Stimulated activated CD4-positive, alpha-beta T cell treated with anti-CD3 and anti-CD28 coated beads, Interleukin-2, amount 100 ng/mL, for 48 hours (primary cell): ENCODE results near the gene HECTD2.
"Not testable (repeated sequence)": the region's sequence is repeated elsewhere in the genome, so short reads cannot be mapped to it uniquely, and the experiment has no call there.

Experiments
- DNase-seq, 2 donors: peaks; one replicate each; pipeline ENCODE4 v3.0.0-alpha.2; 2020

HECTD2 gene

GRCh38 chr10:91477236-91477635 is 67.1 kb downstream of the HECTD2 start:
- DNase-seq: no peak

GRCh38 chr10:91479583-91479982 is 69.4 kb downstream of the HECTD2 start:
- no peak for DNase-seq

- DNase-seq: no peak
Measured at GRCh38 chr10:91487911-91488582, 77.9 kb downstream of the HECTD2 start.

- DNase-seq: no peak
Measured at GRCh38 chr10:91493313-91493712, 83.2 kb downstream of the HECTD2 start.

- no peak for DNase-seq
Measured at GRCh38 chr10:91495402-91495801, 85.3 kb downstream of the HECTD2 start.

- no peak for DNase-seq
Measured at GRCh38 chr10:91496016-91496415, 85.9 kb downstream of the HECTD2 start.

- DNase-seq: no peak
Measured at GRCh38 chr10:91511549-91512330, 101.6 kb downstream of the HECTD2 start.

GRCh38 chr10:91512458-91512857 is 102.3 kb downstream of the HECTD2 start:
- no peak for DNase-seq

GRCh38 chr10:91513598-91514424 is 103.7 kb downstream of the HECTD2 start:
- no peak for DNase-seq

GRCh38 chr10:91514787-91515186 is 104.6 kb downstream of the HECTD2 start:
- DNase-seq: no peak

GRCh38 chr10:91517394-91517793 is 107.2 kb downstream of the HECTD2 start:
- DNase-seq: no peak

GRCh38 chr10:91519899-91520514 is 109.9 kb downstream of the HECTD2 start:
- DNase-seq: no peak

- no peak for DNase-seq
Measured at GRCh38 chr10:91520661-91521060, 110.5 kb downstream of the HECTD2 start.

- DNase-seq: no peak
Measured at GRCh38 chr10:91521439-91521838, 111.3 kb downstream of the HECTD2 start.

- DNase-seq: no peak
Measured at GRCh38 chr10:91525896-91526712, 116.0 kb downstream of the HECTD2 start.

GRCh38 chr10:91528080-91528479 is 117.9 kb downstream of the HECTD2 start:
- no peak for DNase-seq

GRCh38 chr10:91528768-91529167 is 118.6 kb downstream of the HECTD2 start:
- DNase-seq: no peak

- DNase-seq: not testable (repeated sequence)
Measured at GRCh38 chr10:91534789-91535188, 124.6 kb downstream of the HECTD2 start.

- DNase-seq: no peak
Measured at GRCh38 chr10:91536111-91536510, 126.0 kb downstream of the HECTD2 start.

GRCh38 chr10:91536733-91537132 is 126.6 kb downstream of the HECTD2 start:
- DNase-seq: no peak

GRCh38 chr10:91537614-91538383 is 127.7 kb downstream of the HECTD2 start:
- no peak for DNase-seq
